ENCODE measurements around the gene CPXM1. TPM values are rescaled to one million over a fixed set of nuclear protein-coding genes. Genes with fewer than 3 reads are reported as not detected.

The CPXM1 gene
- total and polyA plus RNA-seq, 2 donors (not counting 3 experiments of a cell fraction or from before 2014, with no cell fraction given) = 18.9 to 20.3 TPM

- no peaks in the 10 kb centered on the region for H3K9me3 ChIP-seq (replicated peaks; ENCODE audit: control insufficient read depth, insufficient read depth, low read length)
- H3K27ac ChIP-seq (ENCODE audit: insufficient read depth, low read depth, low read length) = no peak overlapping the region
- intact Hi-C loops (cut with micrococcal nuclease) = no loop called here
- BruUV-seq (replicated peaks) = no TSS peak
- dilution Hi-C loops (cut with MboI; ENCODE audit: extremely low pct_ligation_motif_present, low sequenced_read_pairs) = no loop called here
- FAIRE-seq (no peak), DNase-seq (ENCODE audit: low read depth, low spot score) (no peak)
- peaks cover 46 to 67% of the 10 kb centered on the region in 2 experiments for H3K27me3 ChIP-seq (ENCODE audit: control insufficient read depth in 2 of 2, insufficient read depth in 2 of 2, low read length in 2 of 2)
- no peaks in the 10 kb centered on the region for H3K79me2 ChIP-seq (ENCODE audit: control insufficient read depth, insufficient read depth, low read length)
- no peak for TF ChIP-seq MAX (IDR thresholded peaks at IDR 0.05; ENCODE audit: insufficient read depth, insufficient read length)
- no peak for TF ChIP-seq EZH2 (IDR thresholded peaks at IDR 0.05; ENCODE audit: borderline replicate concordance, low read depth, low read length, severe bottlenecking)
- no peak for TF ChIP-seq POLR2A (IDR thresholded peaks at IDR 0.05; ENCODE audit: low read depth, low read length)
- TF ChIP-seq POLR2AphosphoS5 (IDR thresholded peaks at IDR 0.05; ENCODE audit: insufficient read depth, low read depth, low read length) = no peak
- no peak for TF ChIP-seq CTCF (IDR thresholded peaks at IDR 0.05; ENCODE audit: extremely low read depth in 1 of 2, insufficient read depth in 1 of 2, low read depth in 1 of 2, low read length in 2 of 2)
- TF ChIP-seq JUN (IDR thresholded peaks at IDR 0.05; ENCODE audit: borderline replicate concordance, insufficient read depth, insufficient read length, low read depth) = no peak
- no peak for TF ChIP-seq MYC (IDR thresholded peaks at IDR 0.05; ENCODE audit: low read depth, low read length)
- TF ChIP-seq GATA2 (IDR thresholded peaks at IDR 0.05; ENCODE audit: insufficient read depth, insufficient read length, low read depth, low read length) = no peak
- TF ChIP-seq FOS (IDR thresholded peaks at IDR 0.05; ENCODE audit: borderline replicate concordance, insufficient read depth, low read length) = no peak
- no peaks in the 10 kb centered on the region for H3K4me1 ChIP-seq (ENCODE audit: control insufficient read depth, extremely low read depth, insufficient read depth, low read length)
- H3K9me1 ChIP-seq (replicated peaks; ENCODE audit: control insufficient read depth, extremely low read depth, insufficient read depth, low read length) = no peaks in the 10 kb centered on the region
- H3K36me3 ChIP-seq (ENCODE audit: control insufficient read depth in 2 of 2, extremely low read depth in 1 of 2, insufficient read depth in 2 of 2, low read length in 2 of 2) = no peaks in the 10 kb centered on the region
- no peak overlapping the region for H3K4me3 ChIP-seq (replicated peaks in 1 of 3; ENCODE audit: insufficient read depth in 1 of 3, low read depth in 1 of 3, low read length in 3 of 3)
- CTCF ChIA-PET = no interaction called here
- POLR2A ChIA-PET = no interaction called here
- H3K4me2 ChIP-seq (ENCODE audit: insufficient read depth, low read length) = no peak overlapping the region
- no peak overlapping the region for H3K9ac ChIP-seq (replicated peaks; ENCODE audit: extremely low read depth, insufficient read depth, low read length)
- no peaks in the 10 kb centered on the region for H4K20me1 ChIP-seq (replicated peaks; ENCODE audit: control insufficient read depth, extremely low read depth, insufficient read depth, low read length)
- no peak overlapping the region for H2AFZ ChIP-seq (ENCODE audit: low read depth, low read length)
Observed at GRCh38 chr20:2806351-2806701, 5.9 kb upstream of the CPXM1 start.

All from endothelial cell of umbilical vein (primary cell).